ENCODE data around the gene ZNF488. TPM values are rescaled to one million over a fixed set of nuclear protein-coding genes. Genes with fewer than 3 reads are reported as not detected.

ZNF488 gene
- total and polyA plus RNA-seq, 7 donors: 0.16 to 0.82 (median 0.65) TPM; not detected in 3

DNA sequence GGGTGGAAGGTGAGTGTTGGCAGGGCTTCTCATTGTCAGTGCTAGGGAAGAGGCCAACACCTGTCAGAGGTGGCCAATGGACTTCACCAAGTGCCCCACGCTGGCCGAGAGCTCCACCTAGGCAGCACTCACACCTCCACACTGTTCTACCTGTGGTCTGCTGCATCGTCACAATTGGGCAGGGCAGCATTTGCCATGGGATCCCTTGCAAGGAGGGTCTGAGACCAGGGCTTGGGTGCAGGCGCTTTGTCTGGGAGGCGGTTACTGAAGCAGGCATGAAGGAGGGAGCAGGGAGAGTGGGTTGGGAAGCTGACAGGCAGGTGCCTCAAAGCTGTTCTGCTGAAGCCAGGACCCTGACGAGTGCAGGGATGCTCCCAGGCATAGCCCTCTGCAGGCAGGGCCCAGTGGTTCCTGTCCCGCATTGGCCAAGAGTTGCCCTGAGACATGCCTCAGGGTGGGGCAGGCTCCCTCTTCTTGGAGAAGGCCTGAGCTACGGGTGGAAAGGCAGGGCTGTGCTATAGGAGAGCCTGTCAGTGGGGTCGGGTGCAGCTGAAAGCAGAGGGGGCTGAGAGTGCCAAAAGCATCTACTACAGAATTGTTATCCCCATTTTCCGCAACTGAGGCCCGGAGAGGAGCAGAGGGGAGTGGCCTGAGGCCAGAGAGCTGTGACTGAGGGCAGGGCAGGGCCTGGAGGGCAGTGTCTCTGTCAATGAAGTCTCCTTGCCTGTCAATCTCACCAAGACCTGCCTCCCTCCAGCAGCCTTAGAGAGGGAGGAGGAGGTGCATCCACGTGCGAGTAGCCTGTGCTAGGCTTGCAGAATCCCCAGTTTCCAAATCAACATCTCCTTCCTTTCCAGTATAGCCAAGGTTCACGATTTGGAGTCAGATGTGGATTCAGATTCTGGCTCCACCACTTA is 31.9 kb downstream of the ZNF488 start:
- Histone ChIP-seq H3K4me3 (no peak overlapping the region), H3K27me3 (no peaks in the 10 kb centered on the region), H3K9me3 (no peaks in the 10 kb centered on the region), H3K4me1 (no peaks in the 10 kb centered on the region), H3K36me3 (no peaks in the 10 kb centered on the region), H3K27ac (no peak overlapping the region)
- TF ChIP-seq POLR2A (IDR thresholded peaks at IDR 0.05) (no peak), EP300 (IDR thresholded peaks at IDR 0.05) (no peak), POLR2AphosphoS5 (IDR thresholded peaks at IDR 0.05) (no peak), CTCF (IDR thresholded peaks at IDR 0.05) (no peak)
- 83 to 85% methylated on average over 14 of the region's 14 CpGs for WGBS, 2 donors
- intact Hi-C loops (cut with DNase I): no loop called here
- no peak for DNase-seq

DNA sequence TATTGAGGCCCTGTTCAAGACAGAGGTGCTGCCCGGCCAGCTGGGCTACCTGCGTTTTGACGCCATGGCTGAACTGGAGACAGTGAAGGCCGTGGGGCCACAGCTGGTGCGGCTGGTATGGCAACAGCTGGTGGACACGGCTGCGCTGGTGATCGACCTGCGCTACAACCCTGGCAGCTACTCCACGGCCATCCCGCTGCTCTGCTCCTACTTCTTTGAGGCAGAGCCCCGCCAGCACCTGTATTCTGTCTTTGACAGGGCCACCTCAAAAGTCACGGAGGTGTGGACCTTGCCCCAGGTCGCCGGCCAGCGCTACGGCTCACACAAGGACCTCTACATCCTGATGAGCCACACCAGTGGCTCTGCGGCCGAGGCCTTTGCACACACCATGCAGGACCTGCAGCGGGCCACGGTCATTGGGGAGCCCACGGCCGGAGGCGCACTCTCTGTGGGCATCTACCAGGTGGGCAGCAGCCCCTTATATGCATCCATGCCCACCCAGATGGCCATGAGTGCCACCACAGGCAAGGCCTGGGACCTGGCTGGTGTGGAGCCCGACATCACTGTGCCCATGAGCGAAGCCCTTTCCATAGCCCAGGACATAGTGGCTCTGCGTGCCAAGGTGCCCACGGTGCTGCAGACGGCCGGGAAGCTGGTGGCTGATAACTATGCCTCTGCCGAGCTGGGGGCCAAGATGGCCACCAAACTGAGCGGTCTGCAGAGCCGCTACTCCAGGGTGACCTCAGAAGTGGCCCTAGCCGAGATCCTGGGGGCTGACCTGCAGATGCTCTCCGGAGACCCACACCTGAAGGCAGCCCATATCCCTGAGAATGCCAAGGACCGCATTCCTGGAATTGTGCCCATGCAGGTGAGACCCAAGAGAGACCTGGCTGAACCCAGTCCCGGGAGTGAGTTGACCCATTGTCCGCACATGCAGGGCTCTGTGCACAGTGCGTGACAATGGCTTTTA is 33.1 kb downstream of the ZNF488 start:
- H3K27me3 ChIP-seq: no peaks in the 10 kb centered on the region
- H3K4me3 ChIP-seq: no peak overlapping the region
- H3K36me3 ChIP-seq: no peaks in the 10 kb centered on the region
- no peak for DNase-seq
- no peak for TF ChIP-seq POLR2A (IDR thresholded peaks at IDR 0.05)
- no peak for TF ChIP-seq POLR2AphosphoS5 (IDR thresholded peaks at IDR 0.05)
- TF ChIP-seq EP300 (IDR thresholded peaks at IDR 0.05): no peak
- no peak for TF ChIP-seq CTCF (IDR thresholded peaks at IDR 0.05)
- no peaks in the 10 kb centered on the region for H3K4me1 ChIP-seq
- intact Hi-C loops (cut with DNase I): no loop called here
- H3K9me3 ChIP-seq: no peaks in the 10 kb centered on the region
- H3K27ac ChIP-seq: no peak overlapping the region
- WGBS, 2 donors: 93% methylated on average over 39 of the region's 39 CpGs

- WGBS, 2 donors: 95 to 97% methylated on average over 31 of the region's 31 CpGs
- no peaks in the 10 kb centered on the region for H3K9me3 ChIP-seq
- no peak overlapping the region for H3K4me3 ChIP-seq
- H3K27me3 ChIP-seq: no peaks in the 10 kb centered on the region
- no peaks in the 10 kb centered on the region for H3K36me3 ChIP-seq
- intact Hi-C loops (cut with DNase I): no loop called here
- H3K27ac ChIP-seq: no peak overlapping the region
- no peak for DNase-seq
- TF ChIP-seq EP300 (IDR thresholded peaks at IDR 0.05) (no peak), CTCF (IDR thresholded peaks at IDR 0.05) (no peak), POLR2AphosphoS5 (IDR thresholded peaks at IDR 0.05) (no peak), POLR2A (IDR thresholded peaks at IDR 0.05) (no peak)
- H3K4me1 ChIP-seq: no peaks in the 10 kb centered on the region
Measured at GRCh38 chr10:47349941-47350371, 34.1 kb downstream of the ZNF488 start.

DNA sequence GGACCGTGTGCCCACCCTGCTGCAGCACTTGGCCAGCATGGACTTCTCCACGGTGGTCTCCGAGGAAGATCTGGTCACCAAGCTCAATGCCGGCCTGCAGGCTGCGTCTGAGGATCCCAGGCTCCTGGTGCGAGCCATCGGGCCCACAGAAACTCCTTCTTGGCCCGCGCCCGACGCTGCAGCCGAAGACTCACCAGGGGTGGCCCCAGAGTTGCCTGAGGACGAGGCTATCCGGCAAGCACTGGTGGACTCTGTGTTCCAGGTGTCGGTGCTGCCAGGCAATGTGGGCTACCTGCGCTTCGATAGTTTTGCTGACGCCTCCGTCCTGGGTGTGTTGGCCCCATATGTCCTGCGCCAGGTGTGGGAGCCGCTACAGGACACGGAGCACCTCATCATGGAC is 34.6 kb downstream of the ZNF488 start:
- intact Hi-C loops (cut with DNase I): no loop called here
- no peaks in the 10 kb centered on the region for H3K9me3 ChIP-seq
- 93 to 94% methylated on average over 22 of the region's 22 CpGs for WGBS, 2 donors

More for the DNA sequence above, 34.6 kb downstream of the ZNF488 start:
- Histone ChIP-seq H3K36me3 (no peaks in the 10 kb centered on the region), H3K4me3 (no peak overlapping the region), H3K27me3 (no peaks in the 10 kb centered on the region), H3K4me1 (no peaks in the 10 kb centered on the region), H3K27ac (no peak overlapping the region)
- no peak for TF ChIP-seq EP300 (IDR thresholded peaks at IDR 0.05)
- TF ChIP-seq POLR2A (IDR thresholded peaks at IDR 0.05): no peak
- no peak for TF ChIP-seq POLR2AphosphoS5 (IDR thresholded peaks at IDR 0.05)
- TF ChIP-seq CTCF (IDR thresholded peaks at IDR 0.05): no peak
- DNase-seq: no peak
